Measurements from ENCODE around the gene ADK. TPM values are rescaled to one million over a fixed set of nuclear protein-coding genes. Genes with fewer than 3 reads are reported as not detected.

The ADK gene
- total RNA-seq, 1 donor from 2014 or later = 62.0 TPM

DNA sequence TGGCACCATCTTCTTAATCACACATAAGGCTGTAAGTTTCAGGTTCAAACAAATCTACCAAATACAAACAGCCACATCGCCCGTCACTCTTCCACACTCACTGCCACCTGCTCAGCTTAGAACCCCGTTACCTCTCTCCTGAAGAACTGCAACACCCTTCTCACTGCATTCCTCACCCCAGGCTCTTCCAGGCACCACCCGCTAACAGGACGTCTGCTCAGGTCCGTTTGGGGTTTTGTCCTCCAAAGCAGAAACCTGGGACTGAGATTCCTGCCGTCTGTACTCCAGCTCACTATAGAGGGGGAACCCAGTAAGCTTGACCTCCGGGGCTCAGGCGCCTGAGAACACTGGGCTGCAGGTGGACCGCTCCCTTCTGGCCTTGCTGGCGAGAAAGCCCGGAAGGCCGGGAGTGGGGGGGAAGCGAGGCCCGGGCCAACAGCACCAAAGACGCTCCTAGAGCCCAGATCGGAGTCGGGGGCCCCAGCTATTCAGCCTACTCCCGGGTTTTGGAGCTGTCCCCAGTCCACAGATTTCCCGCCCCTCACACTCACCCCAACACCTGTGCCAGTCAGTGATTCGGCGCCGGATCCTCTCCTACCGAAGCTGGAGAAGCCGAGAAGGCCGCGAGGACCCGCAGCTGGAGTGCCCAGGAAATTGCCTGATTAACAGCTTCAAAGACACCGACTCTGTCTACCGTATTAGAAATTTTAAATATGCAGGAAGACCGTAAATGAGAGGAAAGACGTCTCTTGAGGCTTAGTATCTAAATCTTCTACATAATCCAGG lies 624 bp upstream of the ADK start, which contains the start of gene AP3M1:
AP3M1 (minus strand) TSS at position 625 of the 786 bp plus-strand sequence. CDS start 12,449 bp downstream, outside the sequence.
- H3K4me1 ChIP-seq (ENCODE audit: insufficient read depth, low read length) = peaks cover 10% of the 10 kb centered on the region
- H3K27ac Mint-ChIP-seq (ENCODE audit: unreplicated experiment) = peak within 1 kb of the TSS; percentile 26
- H3K4me3 Mint-ChIP-seq (ENCODE audit: unreplicated experiment) = no peak within 1 kb of the TSS
- H3K4me1 Mint-ChIP-seq (ENCODE audit: low read depth, unreplicated experiment) = peaks cover 13% of the 10 kb centered on the region
- H3K36me3 ChIP-seq (ENCODE audit: insufficient read depth, low read length) = no peaks in the 10 kb centered on the region
- H3K27me3 ChIP-seq (ENCODE audit: insufficient read depth, low read length) = no peaks in the 10 kb centered on the region
- peaks cover 51% of the 10 kb centered on the region for H3K79me2 ChIP-seq (ENCODE audit: insufficient read depth, low read length)
- peak within 1 kb of the TSS; percentile 98 for H2AFZ ChIP-seq (ENCODE audit: low read depth, low read length)
- TF ChIP-seq, protein P1, sequence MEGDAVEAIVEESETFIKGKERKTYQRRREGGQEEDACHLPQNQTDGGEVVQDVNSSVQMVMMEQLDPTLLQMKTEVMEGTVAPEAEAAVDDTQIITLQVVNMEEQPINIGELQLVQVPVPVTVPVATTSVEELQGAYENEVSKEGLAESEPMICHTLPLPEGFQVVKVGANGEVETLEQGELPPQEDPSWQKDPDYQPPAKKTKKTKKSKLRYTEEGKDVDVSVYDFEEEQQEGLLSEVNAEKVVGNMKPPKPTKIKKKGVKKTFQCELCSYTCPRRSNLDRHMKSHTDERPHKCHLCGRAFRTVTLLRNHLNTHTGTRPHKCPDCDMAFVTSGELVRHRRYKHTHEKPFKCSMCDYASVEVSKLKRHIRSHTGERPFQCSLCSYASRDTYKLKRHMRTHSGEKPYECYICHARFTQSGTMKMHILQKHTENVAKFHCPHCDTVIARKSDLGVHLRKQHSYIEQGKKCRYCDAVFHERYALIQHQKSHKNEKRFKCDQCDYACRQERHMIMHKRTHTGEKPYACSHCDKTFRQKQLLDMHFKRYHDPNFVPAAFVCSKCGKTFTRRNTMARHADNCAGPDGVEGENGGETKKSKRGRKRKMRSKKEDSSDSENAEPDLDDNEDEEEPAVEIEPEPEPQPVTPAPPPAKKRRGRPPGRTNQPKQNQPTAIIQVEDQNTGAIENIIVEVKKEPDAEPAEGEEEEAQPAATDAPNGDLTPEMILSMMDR (IDR thresholded peaks at IDR 0.05; ENCODE audit: insufficient read depth, low read depth, low read length) = no peak
- TF ChIP-seq EZH2 (IDR thresholded peaks at IDR 0.05; ENCODE audit: insufficient read depth, low read length) = no peak
- no peaks in the 10 kb centered on the region for H3K27me3 Mint-ChIP-seq (ENCODE audit: low read depth, unreplicated experiment)
- no peaks in the 10 kb centered on the region for H3K9me3 Mint-ChIP-seq (ENCODE audit: unreplicated experiment)
- peaks cover 5% of the 10 kb centered on the region for H3K36me3 Mint-ChIP-seq (ENCODE audit: low read depth, unreplicated experiment)
- H3K9ac ChIP-seq (ENCODE audit: low read length) = peak within 1 kb of the TSS; percentile 96
- H3K27ac ChIP-seq (ENCODE audit: low read depth, low read length) = peak within 1 kb of the TSS; percentile 99
- peak within 1 kb of the TSS; percentile 100 for H3K4me2 ChIP-seq (ENCODE audit: low read length)
- peak within 1 kb of the TSS; percentile 98 for H3K4me3 ChIP-seq (ENCODE audit: insufficient read depth, low read depth, low read length)
- peaks cover 38% of the 10 kb centered on the region for H4K20me1 ChIP-seq (ENCODE audit: insufficient read depth, low read length)
- FAIRE-seq (no peak), DNase-seq (ENCODE audit: low read depth) (peak; percentile 17)
- no peaks in the 10 kb centered on the region for H3K9me3 ChIP-seq (ENCODE audit: insufficient read depth, low read depth, low read length)

DNA sequence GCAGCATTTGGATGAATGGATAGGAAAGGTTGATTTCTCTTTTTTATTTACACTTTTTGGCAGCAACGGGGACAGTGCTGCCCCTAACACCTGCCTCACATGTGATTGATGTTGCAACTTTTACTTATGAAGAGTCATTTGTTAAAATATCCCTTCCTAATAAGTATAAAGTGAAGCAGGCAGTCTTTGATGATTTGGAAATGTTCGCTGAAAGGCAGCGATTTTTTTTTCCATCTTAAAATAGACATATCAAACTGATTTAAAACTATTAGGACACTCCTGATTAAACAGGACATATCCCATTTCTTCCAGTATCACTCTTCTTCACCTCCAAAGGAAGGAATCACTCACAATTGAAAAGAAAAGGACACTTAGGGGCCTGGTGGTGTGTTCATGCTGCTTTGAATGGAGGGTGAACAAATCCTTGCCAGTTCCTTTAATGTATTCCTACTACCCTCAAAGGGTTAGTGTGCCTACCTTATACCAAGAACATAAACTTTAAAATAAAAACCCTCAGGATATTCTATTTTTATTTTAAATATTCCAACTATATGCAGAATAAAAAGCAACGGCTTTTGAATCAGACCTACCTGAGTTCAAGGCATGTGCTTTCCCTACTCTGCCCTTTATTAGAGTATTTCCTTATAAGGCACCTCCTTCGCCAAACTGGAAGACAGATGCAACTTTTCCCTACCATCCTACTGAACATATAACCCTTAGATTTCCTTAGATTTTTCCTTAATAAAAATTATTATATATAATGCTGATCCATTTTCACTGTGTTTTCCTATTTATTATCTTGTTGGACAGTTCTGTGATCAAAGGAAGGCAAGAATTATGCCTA lies 1.1 kb downstream of the ADK start:
- DNase-seq (ENCODE audit: low read depth) (no peak), FAIRE-seq (no peak)
- H3K9ac ChIP-seq (ENCODE audit: low read length) = peak overlapping the region; percentile 96
- H3K4me3 ChIP-seq (ENCODE audit: insufficient read depth, low read depth, low read length) = peak overlapping the region; percentile 98
- H3K9me3 ChIP-seq (ENCODE audit: insufficient read depth, low read depth, low read length) = no peaks in the 10 kb centered on the region
- no peak for TF ChIP-seq EZH2 (IDR thresholded peaks at IDR 0.05; ENCODE audit: insufficient read depth, low read length)
- TF ChIP-seq, protein P1 (IDR thresholded peaks at IDR 0.05; ENCODE audit: insufficient read depth, low read depth, low read length) = no peak
- peak overlapping the region; percentile 100 for H3K4me2 ChIP-seq (ENCODE audit: low read length)
- H3K36me3 ChIP-seq (ENCODE audit: insufficient read depth, low read length) = no peaks in the 10 kb centered on the region
- H3K79me2 ChIP-seq (ENCODE audit: insufficient read depth, low read length) = peaks cover 42% of the 10 kb centered on the region
- Mint-ChIP-seq H3K36me3 (ENCODE audit: low read depth, unreplicated experiment) (peaks cover 5% of the 10 kb centered on the region), H3K27me3 (ENCODE audit: low read depth, unreplicated experiment) (no peaks in the 10 kb centered on the region), H3K4me3 (ENCODE audit: unreplicated experiment) (peak overlapping the region; percentile 62), H3K4me1 (ENCODE audit: low read depth, unreplicated experiment) (peaks cover 16% of the 10 kb centered on the region), H3K27ac (ENCODE audit: unreplicated experiment) (peak overlapping the region; percentile 26), H3K9me3 (ENCODE audit: unreplicated experiment) (no peaks in the 10 kb centered on the region)
- H4K20me1 ChIP-seq (ENCODE audit: insufficient read depth, low read length) = peaks cover 21% of the 10 kb centered on the region
- H3K4me1 ChIP-seq (ENCODE audit: insufficient read depth, low read length) = peaks cover 7% of the 10 kb centered on the region
- H2AFZ ChIP-seq (ENCODE audit: low read depth, low read length) = peak overlapping the region; percentile 98
- H3K27me3 ChIP-seq (ENCODE audit: insufficient read depth, low read length) = no peaks in the 10 kb centered on the region
- peak overlapping the region; percentile 99 for H3K27ac ChIP-seq (ENCODE audit: low read depth, low read length)
